Skin epidermis (tissue), 12 donors: ENCODE results near the gene DUSP16.
"Not testable (repeated sequence)": the region's sequence is repeated elsewhere in the genome, so short reads cannot be mapped to it uniquely, and the experiment has no call there.

Experiments used
- H3K27ac ChIP-seq, 21 experiments: fragments of 200-600 bp; sonication (generic) in 11 of 21; one replicate each; pipeline ENCODE4 v1.5.0; 2020; ENCODE audit warnings: mild to moderate bottlenecking in 3 of 21, inconsistent platforms in 2 of 21, moderate library complexity in 2 of 21
- H3K4me3 ChIP-seq, 7 experiments: fragments of 200-600 bp; sonication (generic) in 2 of 7; one replicate each; pipeline ENCODE4 v1.5.0; 2020; ENCODE audit warnings: inconsistent platforms in 2 of 7, mild to moderate bottlenecking in 2 of 7, moderate library complexity in 1 of 7

Gene DUSP16

GRCh38 chr12:12507121-12507520 is 55.5 kb downstream of the DUSP16 start:
- H3K4me3 ChIP-seq: no peak overlapping the region
- peak overlapping the region in 5 of 21 experiments; percentile 13 to 76 (median 63) for H3K27ac ChIP-seq

DNA sequence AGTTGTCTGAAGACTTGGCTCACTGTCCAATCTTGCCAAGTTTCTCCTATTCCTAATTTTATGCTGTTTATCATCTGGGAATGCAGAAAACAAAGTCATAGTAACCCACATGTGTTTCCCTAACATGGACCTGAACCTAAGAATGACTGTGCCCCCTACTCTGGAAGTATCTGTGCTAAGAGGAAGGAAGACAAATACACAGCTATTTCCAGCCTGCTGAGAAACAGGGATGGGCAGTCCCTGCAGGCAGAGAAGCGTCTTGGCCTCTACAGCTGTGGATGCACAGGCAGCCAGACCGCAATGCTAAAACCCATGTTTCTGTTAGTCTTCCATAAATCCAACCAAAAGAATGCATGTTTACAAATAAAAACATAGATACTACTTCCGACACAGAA is 56.2 kb downstream of the DUSP16 start:
- H3K4me3 ChIP-seq: no peak overlapping the region
- peak overlapping the region in 15 of 21 experiments; percentile 11 to 77 (median 63) for H3K27ac ChIP-seq

DNA sequence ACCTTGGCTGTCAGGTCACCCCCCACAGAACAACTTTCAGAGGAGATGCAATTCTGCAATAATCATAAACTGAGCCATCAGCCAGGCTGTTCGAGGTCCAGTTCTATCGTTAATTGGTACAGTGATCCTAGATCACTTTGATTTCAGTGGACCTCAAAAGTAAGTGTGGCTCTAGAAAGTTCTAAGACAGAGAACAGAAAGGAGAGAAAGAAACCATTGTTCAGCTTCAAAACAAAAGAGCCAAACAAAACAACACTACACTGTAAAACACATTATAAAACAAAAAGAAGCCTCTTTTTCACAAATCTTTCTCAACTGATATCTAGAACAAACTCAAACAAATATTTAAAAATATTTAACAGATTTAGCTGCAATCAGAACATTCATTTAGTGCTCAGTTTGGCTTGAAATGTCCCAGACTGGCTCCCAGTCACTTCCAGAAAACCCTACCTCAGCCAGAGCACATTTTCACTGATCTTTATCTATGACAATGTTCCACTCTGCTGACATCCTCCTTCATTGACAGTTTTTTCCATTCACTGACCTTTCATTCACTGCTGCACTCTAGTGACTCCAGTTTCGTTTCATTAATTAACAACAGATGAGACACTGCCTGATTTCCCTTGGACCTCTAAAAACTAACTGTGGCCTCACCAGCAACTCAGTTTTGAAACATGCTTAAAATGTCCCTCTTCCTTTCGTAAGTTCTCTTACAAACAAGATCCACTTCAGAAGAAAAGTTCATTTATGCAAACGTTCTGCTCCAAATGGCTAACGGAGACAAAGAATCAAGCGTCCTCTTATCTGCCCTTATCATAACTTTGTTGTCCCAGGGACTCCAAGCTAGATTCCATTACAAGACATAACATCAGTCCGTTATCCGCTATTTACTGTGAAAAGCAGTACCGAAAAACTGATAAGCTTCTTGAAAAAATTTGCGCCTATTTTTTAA is 56.8 kb downstream of the DUSP16 start:
- H3K27ac ChIP-seq: peak overlapping the region in 17 of 21 experiments; percentile 11 to 81 (median 63)
- H3K4me3 ChIP-seq: no peak overlapping the region

DNA sequence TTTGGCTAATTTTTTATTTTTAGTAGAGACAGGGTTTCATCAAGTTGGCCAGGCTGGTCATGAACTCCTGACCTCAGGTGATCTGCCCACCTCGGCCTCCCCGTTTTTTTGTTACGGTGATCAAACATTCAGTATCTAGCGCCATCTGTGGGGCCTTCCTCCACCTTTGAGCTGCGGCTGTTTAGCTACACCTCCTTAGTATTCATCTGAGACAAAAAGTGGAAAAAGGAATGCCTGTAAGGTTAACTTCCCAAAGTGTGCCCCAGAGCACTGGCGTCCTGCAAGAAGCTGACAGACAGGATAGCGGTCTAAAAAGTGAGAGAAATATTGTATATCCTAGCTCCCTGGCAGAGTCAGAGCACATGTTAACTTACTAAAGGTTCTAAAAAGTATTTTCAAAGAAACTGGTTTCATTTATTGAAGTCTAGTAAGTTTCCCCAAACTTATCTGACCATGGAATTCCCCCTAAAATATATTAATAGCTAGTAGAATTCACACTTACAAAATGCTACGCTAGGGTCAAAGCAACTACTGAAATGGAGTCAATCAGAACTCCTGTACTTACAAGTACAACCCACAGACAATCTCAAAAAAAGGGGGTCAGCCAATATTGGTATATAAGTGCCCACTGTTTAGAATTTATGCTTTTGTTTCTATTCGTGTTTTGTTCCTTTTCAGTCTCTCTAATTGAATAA is 59.1 kb downstream of the DUSP16 start:
- H3K27ac ChIP-seq: peak overlapping the region in 6 of 21 experiments; percentile 5 to 67 (median 22)
- H3K4me3 ChIP-seq: no peak overlapping the region

DNA sequence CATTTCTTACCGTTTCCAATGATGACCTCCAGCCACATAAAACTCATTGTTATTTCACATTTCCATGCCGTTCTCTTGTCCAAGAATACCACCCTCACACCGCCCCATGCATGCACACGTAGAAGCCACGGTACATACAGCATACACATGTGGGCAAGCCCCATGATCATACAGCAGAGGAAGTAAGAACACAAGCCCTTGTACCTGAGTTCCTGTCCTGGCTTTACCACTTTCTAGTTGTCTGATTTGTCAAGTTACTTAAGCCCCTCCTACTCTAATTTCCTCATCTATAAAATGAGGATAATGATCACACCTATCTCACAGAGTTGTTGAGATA is 59.9 kb downstream of the DUSP16 start:
- peak overlapping the region in 3 of 21 experiments; percentile 37 to 67 (median 37) for H3K27ac ChIP-seq
- H3K4me3 ChIP-seq: no peak overlapping the region

GRCh38 chr12:12502130-12502814 is 60.4 kb downstream of the DUSP16 start:
- H3K4me3 ChIP-seq: not testable (repeated sequence)
- H3K27ac ChIP-seq: peak overlapping the region in 3 of 21 experiments; percentile 37 to 67 (median 37)

GRCh38 chr12:12501121-12501520 is 61.5 kb downstream of the DUSP16 start:
- Histone ChIP-seq H3K4me3 (no peak overlapping the region), H3K27ac (peak overlapping the region in 1 of 21 experiments; percentile 20)

DNA sequence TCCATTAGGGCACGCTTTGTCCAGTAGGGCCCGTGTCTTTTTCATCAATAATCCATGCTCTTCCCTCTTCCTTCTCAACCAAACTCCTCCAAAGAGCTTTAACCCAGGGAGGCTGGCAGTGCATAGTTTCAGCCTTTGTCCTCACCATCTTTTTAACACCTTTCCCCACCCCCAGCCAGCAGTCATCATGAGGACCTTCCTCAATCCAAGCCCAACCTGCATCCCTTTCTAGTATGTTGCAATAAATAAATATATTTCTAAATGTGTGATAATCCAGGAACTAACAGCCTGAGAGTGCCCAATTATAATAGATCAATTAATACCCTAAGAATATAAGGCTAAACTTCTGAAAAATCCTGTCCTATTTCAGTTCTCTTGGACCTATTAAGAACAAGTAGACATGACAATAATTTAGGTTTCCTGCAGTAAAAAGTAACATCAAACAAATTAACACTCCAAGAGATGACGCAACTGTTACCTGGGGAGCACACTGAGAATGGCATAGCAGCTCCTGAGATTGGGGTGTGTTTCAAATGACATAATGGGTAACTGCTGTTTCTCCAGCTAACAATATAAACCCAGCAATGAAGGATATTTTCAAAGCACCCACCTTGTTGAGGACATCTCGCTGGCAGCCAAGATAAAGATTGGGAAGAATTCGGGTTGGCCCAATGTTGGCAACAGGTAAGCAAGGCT is 62.6 kb downstream of the DUSP16 start:
- Histone ChIP-seq H3K27ac (peak overlapping the region in 2 of 21 experiments; percentile 3 to 20), H3K4me3 (no peak overlapping the region)

DNA sequence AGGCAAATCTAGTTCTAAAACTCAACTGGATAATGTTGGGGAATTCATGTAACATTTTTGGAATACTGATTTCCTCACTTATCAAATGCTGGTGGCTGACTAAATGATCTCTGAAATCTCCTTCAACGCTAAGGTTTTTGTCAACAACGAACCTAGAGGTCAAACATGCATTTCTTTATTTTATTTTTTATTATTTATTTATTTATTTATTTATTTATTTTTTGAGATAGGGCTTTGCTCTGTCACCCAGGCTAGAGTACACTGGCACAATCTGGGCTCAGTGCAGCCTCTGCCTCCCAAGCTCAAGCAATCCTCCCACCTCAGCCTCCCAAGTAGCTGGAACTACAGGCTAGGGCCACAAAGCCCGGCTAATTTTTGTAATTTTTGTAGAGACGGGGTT is 64.5 kb downstream of the DUSP16 start:
- no peak overlapping the region for H3K4me3 ChIP-seq
- H3K27ac ChIP-seq: no peak overlapping the region

- no peak overlapping the region for H3K4me3 ChIP-seq
- H3K27ac ChIP-seq: no peak overlapping the region
These were observed 67.1 kb downstream of the DUSP16 start for GRCh38 chr12:12495536-12495935.

DNA sequence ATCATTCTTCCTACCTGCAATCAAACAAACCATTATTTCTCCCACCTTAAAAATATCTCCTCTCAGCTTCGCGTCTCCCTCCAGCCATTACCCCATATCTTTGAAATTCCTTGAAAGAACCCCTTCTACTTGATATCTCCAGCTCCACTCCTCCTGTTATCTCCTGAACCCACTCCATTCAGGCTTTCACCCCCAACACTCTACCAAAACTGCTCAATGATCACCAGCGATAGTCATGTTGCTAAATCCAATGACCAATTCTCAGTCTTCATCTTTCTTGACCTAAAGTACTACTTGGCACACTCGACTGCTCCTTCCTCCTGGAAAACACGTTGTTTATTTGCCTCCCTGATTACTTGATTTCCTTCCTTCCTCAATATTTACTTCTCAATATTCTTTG is 70.1 kb downstream of the DUSP16 start:
- no peak overlapping the region for H3K27ac ChIP-seq
- no peak overlapping the region for H3K4me3 ChIP-seq

- Histone ChIP-seq H3K27ac (peak overlapping the region in 1 of 21 experiments; percentile 2), H3K4me3 (no peak overlapping the region)
These were observed 71.1 kb downstream of the DUSP16 start for GRCh38 chr12:12491606-12492005.

GRCh38 chr12:12488823-12489550 is 73.7 kb downstream of the DUSP16 start:
- Histone ChIP-seq H3K27ac (peak overlapping the region in 8 of 21 experiments; percentile 0 to 62 (median 18)), H3K4me3 (no peak overlapping the region)

- Histone ChIP-seq H3K4me3 (no peak overlapping the region), H3K27ac (peak overlapping the region in 6 of 21 experiments; percentile 0 to 62 (median 26))
These were observed 74.4 kb downstream of the DUSP16 start for GRCh38 chr12:12488296-12488695.

DNA sequence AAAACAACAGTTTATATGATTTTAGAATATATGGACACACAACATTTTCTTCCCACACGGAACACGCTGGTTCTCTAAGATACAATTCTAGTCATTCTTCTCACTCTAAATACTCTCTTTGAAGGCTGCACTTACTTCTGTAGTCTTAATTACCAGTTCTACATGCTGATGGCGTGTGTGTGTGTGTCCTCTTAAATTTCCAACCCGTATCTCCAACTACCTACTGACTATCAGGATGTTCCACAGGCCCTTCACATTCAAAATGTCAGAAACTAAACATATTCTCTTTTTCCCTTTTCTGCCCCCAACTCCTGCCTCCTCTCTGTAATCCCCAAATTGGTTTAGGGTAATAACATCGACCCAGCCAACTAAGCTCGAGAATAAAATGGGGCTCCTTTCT is 75.2 kb downstream of the DUSP16 start:
- no peak overlapping the region for H3K4me3 ChIP-seq
- peak overlapping the region in 4 of 21 experiments; percentile 27 to 56 (median 44) for H3K27ac ChIP-seq

- peak overlapping the region in 4 of 21 experiments; percentile 14 to 56 (median 38) for H3K27ac ChIP-seq
These were observed 75.9 kb downstream of the DUSP16 start for GRCh38 chr12:12486661-12487240.

DNA sequence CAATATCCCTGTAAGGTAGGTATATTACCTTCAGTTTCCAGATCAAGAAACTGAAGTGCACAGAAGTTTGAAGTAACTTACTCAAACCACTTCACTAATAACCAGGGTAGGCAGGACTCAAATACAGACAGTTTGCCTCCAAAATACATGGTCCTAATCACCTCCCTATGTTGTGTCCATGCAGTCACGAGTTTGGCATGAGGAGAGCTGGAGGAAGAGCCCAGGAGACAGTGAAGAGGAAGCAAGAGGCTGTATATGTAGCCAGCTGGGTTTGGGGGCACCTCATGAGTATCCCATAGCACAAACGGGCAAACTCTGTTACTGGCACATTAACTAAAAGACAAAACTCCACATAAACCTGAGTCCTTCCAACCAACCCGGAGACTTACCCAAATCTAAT is 79.2 kb downstream of the DUSP16 start:
- Histone ChIP-seq H3K4me3 (no peak overlapping the region), H3K27ac (peak overlapping the region in 13 of 21 experiments; percentile 20 to 92 (median 71))

More at GRCh38 chr12:12486661-12487240, 75.9 kb downstream of the DUSP16 start:
- no peak overlapping the region for H3K4me3 ChIP-seq

DNA sequence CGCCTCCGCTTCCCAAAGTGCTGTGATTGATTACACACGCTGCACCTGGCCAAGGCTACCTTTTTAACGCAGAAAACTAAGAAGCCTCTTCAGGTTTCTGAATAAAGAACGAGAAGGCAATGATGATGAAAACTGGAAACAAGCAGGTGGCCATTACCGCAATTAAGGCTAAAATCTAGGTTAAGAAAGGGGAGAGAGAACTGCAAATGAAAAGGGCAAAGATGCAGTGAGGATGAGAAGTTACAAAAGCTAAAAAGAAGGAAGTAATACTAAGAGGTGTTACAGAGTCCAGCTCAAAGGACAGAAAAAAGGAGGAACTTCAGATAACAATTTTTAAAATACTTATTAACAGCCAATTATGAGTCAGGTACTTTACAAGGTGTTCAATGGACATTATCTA is 79.7 kb downstream of the DUSP16 start:
- H3K27ac ChIP-seq: peak overlapping the region in 16 of 21 experiments; percentile 27 to 92 (median 66)
- peak overlapping the region in 1 of 7 experiments; percentile 17 for H3K4me3 ChIP-seq
